Transverse colon (tissue), 4 donors: Measurements from ENCODE around the gene RBP5. TPM values are rescaled to one million over a fixed set of nuclear protein-coding genes. Genes with fewer than 3 reads are reported as not detected.

Source experiments
- DNase-seq: peaks from one replicate; pipeline ENCODE4 v3.0.0-alpha.2; 2019
- H3K27ac ChIP-seq, 4 donors: fragments of 200-600 bp; sonication (generic); 2 replicates each; pipeline ENCODE4 v1.5.1; 2016 to 2018; ENCODE audit warnings: inconsistent platforms in 4 of 4
- H3K27me3 ChIP-seq: fragments of 200-600 bp; sonication (generic); 2 replicates; pipeline ENCODE4 v1.5.1; 2017; ENCODE audit warnings: inconsistent platforms
- H3K36me3 ChIP-seq, 4 donors: fragments of 200-600 bp; sonication (generic); 2 replicates each; pipeline ENCODE4 v1.5.1; 2017 to 2019; ENCODE audit warnings: inconsistent platforms in 4 of 4
- H3K4me1 ChIP-seq, 4 donors: fragments of 200-600 bp; sonication (generic); 2 replicates each; pipeline ENCODE4 v1.5.1; 2017 to 2020; ENCODE audit warnings: inconsistent platforms in 4 of 4
- H3K4me3 ChIP-seq, 4 donors: fragments of 200-600 bp; sonication (generic); 1 replicate in 1 of 4; 2 replicates in 3 of 4; pipeline versions ENCODE4 v1.5.1 to v1.6.1; 2017 to 2019; ENCODE audit warnings: inconsistent platforms in 4 of 4
- H3K9me3 ChIP-seq, 2 donors: fragments of 200-600 bp; sonication (generic); 2 replicates each; pipeline ENCODE4 v1.5.1; 2017 to 2019; ENCODE audit warnings: inconsistent platforms in 2 of 2
- CTCF ChIP-seq, 5 experiments: fragments of 200-600 bp in 3 of 5; fragments of 450-650 bp in 2 of 5; sonication (generic) in 3 of 5; IDR thresholded peaks; 1 replicate in 2 of 5; 2 replicates in 3 of 5; pipeline ENCODE4 v1.5.1; 2016 to 2017; ENCODE audit warnings: antibody characterized with exemption in 5 of 5, inconsistent platforms in 3 of 5, mild to moderate bottlenecking in 2 of 5, moderate library complexity in 1 of 5
- POLR2A ChIP-seq: fragments of 450-650 bp; IDR thresholded peaks from one replicate; pipeline ENCODE4 v1.6.1; 2016; ENCODE audit warnings: antibody characterized with exemption, mild to moderate bottlenecking, moderate library complexity
- WGBS, 2 donors: methylation state at CpG; one replicate each; pipeline ENCODE4 v1.1.5; 2018; ENCODE audit warnings: low coverage in 1 of 2; 5-methylcytosine and 5-hydroxymethylcytosine counted together
- in situ Hi-C, 4 donors: fragments of 200-750 bp; cut with MboI; loops; one replicate each; pipeline versions ENCODE4 v1.15.0 to v1.15.1; 2017; ENCODE audit warnings: low sequenced_read_pairs in 3 of 4, low pct_ligation_motif_present in 1 of 4, low pct_unique_long_range_greater_than_20kb in 1 of 4
- intact Hi-C: fragments of 100-400 bp; cut with DNase I; formaldehyde crosslinking; loops from one replicate; pipeline ENCODE4 v1.15.1; 2023; ENCODE audit warnings: low total_unique reads
- small RNA-seq, 4 donors: library from RNA; depleted of rRNA; stranded (forward); fragments of <200 nt; gene quantifications; one replicate each; pipeline ENCODE3, GENCODE V24; 2016
- total RNA-seq, 4 donors: library from RNA; depleted of rRNA; stranded (reverse); fragments of >200 nt; gene quantifications; one replicate each; pipeline ENCODE4 v1.1.0, GENCODE V29; 2016

RBP5 gene
- total RNA-seq, 4 donors from 2014 or later: 0.55 to 3.0 TPM; not detected in 2

DNA sequence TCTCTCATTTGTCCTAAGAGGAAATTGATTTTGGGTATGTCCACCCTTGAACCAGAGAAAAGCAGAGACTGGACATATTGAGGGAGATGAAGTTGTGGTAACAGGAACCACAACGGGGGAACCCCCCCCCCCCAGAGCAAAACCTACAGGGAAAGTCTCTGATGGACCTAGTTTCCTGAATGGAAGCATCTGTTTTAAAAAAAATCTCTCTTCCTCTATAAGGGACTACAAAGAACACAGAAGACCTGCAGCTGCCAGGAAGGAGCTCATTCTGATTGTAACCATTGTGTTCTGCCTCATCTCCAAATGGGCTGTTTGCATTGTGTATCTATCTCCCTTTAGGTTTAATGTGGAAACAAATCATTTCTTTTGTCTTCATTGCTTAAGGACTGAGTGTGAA lies 54.7 kb downstream of the RBP5 start:
- no peak for DNase-seq
- Histone ChIP-seq H3K27me3 (no peaks in the 10 kb centered on the region), H3K36me3 (no peaks in the 10 kb centered on the region), H3K4me1 (no peaks in the 10 kb centered on the region), H3K4me3 (no peak overlapping the region), H3K27ac (no peak overlapping the region), H3K9me3 (no peaks in the 10 kb centered on the region)
- intact Hi-C loops: no loop called here
- TF ChIP-seq CTCF (IDR thresholded peaks at IDR 0.05): no peak
- TF ChIP-seq POLR2A: no peak
- in situ Hi-C loops: no loop called here
- WGBS, 2 donors: 34 to 38% methylated on average over 1 of the region's 1 CpG

Small RNA genes within 50 kb of the gene (small RNA-seq; reads per million reads assigned to genes)
- 0 reads per million in 4 donors for gene RNU6-485P

Other genes starting within 250 kb of the RBP5 start
- 10 to 100 TPM in 1 of 4 donors, 1 to 10 TPM in 1, under 1 TPM in 1, not detected in 1; 0.60 to 11.3 (median 5.9) TPM for gene LRRC23, start 224.1 kb downstream of the RBP5 start, total RNA-seq
- gene ENO2, start 214.3 kb downstream of the RBP5 start, total RNA-seq: 10 to 100 TPM in 2 of 4 donors, 1 to 10 TPM in 2; 7.2 to 14.1 (median 9.6) TPM
- gene ATN1, start 200.9 kb downstream of the RBP5 start, total RNA-seq: 100 to 1,000 TPM in 2 of 4 donors, 10 to 100 TPM in 2; 59.1 to 160 (median 112) TPM
- gene RNU7-1, start 185.1 kb downstream of the RBP5 start, total RNA-seq: not detected
- gene C12orf57, start 184.9 kb downstream of the RBP5 start, total RNA-seq: 100 to 1,000 TPM; 303 to 452 (median 386) TPM
- gene PTPN6, start 177.5 kb downstream of the RBP5 start, total RNA-seq: 10 to 100 TPM; 21.7 to 49.0 (median 36.1) TPM
- 100 to 1,000 TPM; 196 to 402 (median 263) TPM for gene PHB2, start 158.2 kb downstream of the RBP5 start, total RNA-seq
- gene EMG1, start 158.0 kb downstream of the RBP5 start, total RNA-seq: 10 to 100 TPM in 3 of 4 donors, 1 to 10 TPM in 1; 5.6 to 30.6 (median 26.6) TPM
- 100 to 1,000 TPM in 3 of 4 donors, 10 to 100 TPM in 1; 56.1 to 271 (median 111) TPM for gene LPCAT3, start 110.4 kb downstream of the RBP5 start, total RNA-seq
- 100 to 1,000 TPM; 103 to 191 (median 117) TPM for gene C1S, start 68.2 kb downstream of the RBP5 start, total RNA-seq
- 100 to 1,000 TPM in 3 of 4 donors, 10 to 100 TPM in 1; 68.5 to 154 (median 125) TPM for gene C1R, start 36.4 kb downstream of the RBP5 start, total RNA-seq
- 100 to 1,000 TPM in 1 of 4 donors, 10 to 100 TPM in 3; 39.6 to 261 (median 65.0) TPM for gene C1RL, start 19.7 kb downstream of the RBP5 start, total RNA-seq
- 10 to 100 TPM; 13.9 to 98.7 (median 24.4) TPM for gene CLSTN3, start 1.5 kb upstream of the RBP5 start, total RNA-seq
- gene PEX5, start 60.8 kb upstream of the RBP5 start, total RNA-seq: 10 to 100 TPM; 23.9 to 86.0 (median 30.3) TPM
- not detected for gene ACSM4, start 175.2 kb upstream of the RBP5 start, total RNA-seq